H7 (cell line): ENCODE data around the gene CCNT1. TPM values are rescaled to one million over a fixed set of nuclear protein-coding genes. Genes with fewer than 3 reads are reported as not detected.
"Not testable (repeated sequence)": the region's sequence is repeated elsewhere in the genome, so short reads cannot be mapped to it uniquely, and the experiment has no call there.

Experiments
- DNase-seq: peaks from one replicate; pipeline ENCODE4 v3.0.0; 2012
- H3K27me3 ChIP-seq: 2 replicates; pipeline ENCODE4 v1.6.0; 2011; ENCODE audit warnings: mild to moderate bottlenecking, low read length; ENCODE audit not compliant: control insufficient read depth, insufficient read depth
- H3K36me3 ChIP-seq: replicated peaks from 2 replicates; pipeline ENCODE4 v1.5.1; 2011; ENCODE audit warnings: low read length; ENCODE audit not compliant: control insufficient read depth, insufficient read depth
- H3K4me3 ChIP-seq: 2 replicates; pipeline ENCODE4 v1.5.1; 2011; ENCODE audit warnings: low read depth, mild to moderate bottlenecking, control low read depth, low read length, moderate library complexity; ENCODE audit not compliant: insufficient read depth
- total RNA-seq: library from RNA; depleted of rRNA; stranded (reverse); fragments of >200 nt; shearing (Covaris generic); gene quantifications from 2 replicates; pipeline ENCODE4 v1.2.3, GENCODE V29; 2014

Gene CCNT1
- total RNA-seq, 1 experiment from 2014 or later, result 25.6 TPM

- no peak for DNase-seq
- no peak overlapping the region for H3K4me3 ChIP-seq
- H3K27me3 ChIP-seq, result no peaks in the 10 kb centered on the region; the same call in 1 of the 2 replicates
- H3K36me3 ChIP-seq, result peaks cover 9% of the 10 kb centered on the region
Observed at GRCh38 chr12:48683534-48683933, 33.0 kb downstream of the CCNT1 start.

GRCh38 chr12:48682927-48683326 lies 33.6 kb downstream of the CCNT1 start:
- Histone ChIP-seq H3K27me3 (no peaks in the 10 kb centered on the region; the same call in 1 of the 2 replicates), H3K4me3 (peak overlapping the region; percentile 95; the same call in 1 of the 2 replicates), H3K36me3 (peaks cover 11% of the 10 kb centered on the region)
- DNase-seq, result no peak

GRCh38 chr12:48682533-48682905 lies 34.0 kb downstream of the CCNT1 start:
- not testable (repeated sequence) for DNase-seq
- H3K36me3 ChIP-seq, result peaks cover 13% of the 10 kb centered on the region

GRCh38 chr12:48681710-48682532 lies 34.6 kb downstream of the CCNT1 start, which contains the start of gene KANSL2:
Gene KANSL2 (minus strand): TSS chr12:48682238. CDS start chr12:48681632, 606 bp downstream.
- H3K4me3 ChIP-seq, result peak within 1 kb of the TSS; percentile 95
- no peaks in the 10 kb centered on the region; the same call in 1 of the 2 replicates for H3K27me3 ChIP-seq
- DNase-seq, result peak; percentile 96
- peaks cover 15% of the 10 kb centered on the region for H3K36me3 ChIP-seq

More at GRCh38 chr12:48682533-48682905, 34.0 kb downstream of the CCNT1 start:
- not testable (repeated sequence) for H3K27me3 ChIP-seq
- H3K4me3 ChIP-seq, result peak overlapping the region; percentile 95

- Histone ChIP-seq H3K36me3 (peaks cover 15% of the 10 kb centered on the region), H3K4me3 (peak overlapping the region; percentile 95), H3K27me3 (no peaks in the 10 kb centered on the region; the same call in 1 of the 2 replicates)
- peak; percentile 45 for DNase-seq
Observed at GRCh38 chr12:48681399-48681709, 35.2 kb downstream of the CCNT1 start.

GRCh38 chr12:48680861-48681260 lies 35.6 kb downstream of the CCNT1 start:
- Histone ChIP-seq H3K36me3 (peaks cover 15% of the 10 kb centered on the region), H3K27me3 (no peaks in the 10 kb centered on the region; the same call in 1 of the 2 replicates), H3K4me3 (peak overlapping the region; percentile 95)
- DNase-seq, result no peak

GRCh38 chr12:48678551-48679185 lies 37.8 kb downstream of the CCNT1 start:
- H3K36me3 ChIP-seq, result peaks cover 15% of the 10 kb centered on the region
- DNase-seq, result no peak
- no peak overlapping the region for H3K4me3 ChIP-seq
- no peaks in the 10 kb centered on the region; the same call in 1 of the 2 replicates for H3K27me3 ChIP-seq

- Histone ChIP-seq H3K36me3 (peaks cover 34% of the 10 kb centered on the region), H3K4me3 (no peak overlapping the region), H3K27me3 (no peaks in the 10 kb centered on the region)
- DNase-seq, result no peak
Observed at GRCh38 chr12:48671231-48671856, 45.2 kb downstream of the CCNT1 start.

GRCh38 chr12:48668996-48669395 lies 47.5 kb downstream of the CCNT1 start:
- Histone ChIP-seq H3K36me3 (peaks cover 38% of the 10 kb centered on the region), H3K4me3 (no peak overlapping the region), H3K27me3 (no peaks in the 10 kb centered on the region)
- no peak for DNase-seq

- Histone ChIP-seq H3K27me3 (no peaks in the 10 kb centered on the region), H3K36me3 (peaks cover 21% of the 10 kb centered on the region), H3K4me3 (no peak overlapping the region)
- no peak for DNase-seq
Observed at GRCh38 chr12:48659863-48660262, 56.6 kb downstream of the CCNT1 start.

- no peak for DNase-seq
- no peaks in the 10 kb centered on the region for H3K27me3 ChIP-seq
- no peak overlapping the region for H3K4me3 ChIP-seq
- peaks cover 27% of the 10 kb centered on the region for H3K36me3 ChIP-seq
Observed at GRCh38 chr12:48651681-48652080, 64.8 kb downstream of the CCNT1 start.

GRCh38 chr12:48645354-48645753 lies 71.2 kb downstream of the CCNT1 start:
- DNase-seq, H3K36me3 ChIP-seq, H3K4me3 ChIP-seq, H3K27me3 ChIP-seq: not testable (repeated sequence)

GRCh38 chr12:48643011-48643410 lies 73.5 kb downstream of the CCNT1 start:
- Histone ChIP-seq H3K27me3 (no peaks in the 10 kb centered on the region), H3K36me3 (peaks cover 2% of the 10 kb centered on the region), H3K4me3 (no peak overlapping the region)
- no peak for DNase-seq

GRCh38 chr12:48641752-48642555 lies 74.6 kb downstream of the CCNT1 start:
- DNase-seq, H3K36me3 ChIP-seq, H3K27me3 ChIP-seq, H3K4me3 ChIP-seq: not testable (repeated sequence)
